Measurements from ENCODE around the gene SELENOO. TPM values are rescaled to one million over a fixed set of nuclear protein-coding genes. Genes with fewer than 3 reads are reported as not detected.
A peak's percentile ranks its signal among the peaks of the same experiment; 100 is the strongest.

SELENOO gene
- total RNA-seq, 4 donors from 2014 or later, result 48.7 to 101 (median 74.0) TPM

DNA sequence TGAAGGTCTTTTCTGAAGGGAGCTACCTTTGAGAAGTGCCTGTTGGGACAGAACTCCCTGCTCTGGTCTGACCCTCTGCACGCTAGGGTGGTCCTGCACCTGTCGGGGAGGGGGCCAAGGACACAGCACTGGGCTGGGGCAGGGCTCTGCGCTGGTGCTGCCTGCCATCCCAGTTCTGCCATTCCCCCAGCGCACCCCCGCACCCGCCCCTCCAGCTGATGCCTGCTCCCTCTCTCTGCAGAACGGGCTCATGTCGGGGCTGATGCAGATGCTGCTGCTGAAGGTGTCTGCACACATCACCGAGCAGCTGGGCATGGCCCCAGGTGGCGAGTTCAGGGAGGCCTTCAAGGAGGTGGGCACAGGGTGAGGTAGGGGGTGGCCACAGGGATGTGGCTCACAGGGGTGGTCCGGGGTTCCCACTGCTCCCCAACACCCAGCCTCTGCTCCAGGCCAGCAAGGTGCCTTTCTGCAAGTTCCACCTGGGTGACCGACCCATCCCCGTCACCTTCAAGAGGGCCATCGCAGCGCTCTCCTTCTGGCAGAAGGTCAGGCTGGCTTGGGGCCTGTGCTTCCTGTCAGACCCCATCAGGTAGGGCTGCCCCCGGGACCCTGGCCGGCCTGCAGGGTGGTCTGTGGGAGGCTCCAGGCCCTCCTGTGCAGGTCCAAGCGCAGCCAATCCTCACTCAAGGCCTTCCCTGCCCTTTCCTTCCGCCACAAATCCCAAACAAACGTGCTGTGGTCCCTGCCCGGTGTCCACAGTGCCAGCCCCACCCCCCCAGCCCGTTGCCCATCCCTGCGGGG is 3.6 kb upstream of the SELENOO start:
- no peak for DNase-seq
- no peak overlapping the region for H3K4me3 ChIP-seq
- TF ChIP-seq POLR2A (IDR thresholded peaks at IDR 0.05), result no peak
- TF ChIP-seq, protein P1, sequence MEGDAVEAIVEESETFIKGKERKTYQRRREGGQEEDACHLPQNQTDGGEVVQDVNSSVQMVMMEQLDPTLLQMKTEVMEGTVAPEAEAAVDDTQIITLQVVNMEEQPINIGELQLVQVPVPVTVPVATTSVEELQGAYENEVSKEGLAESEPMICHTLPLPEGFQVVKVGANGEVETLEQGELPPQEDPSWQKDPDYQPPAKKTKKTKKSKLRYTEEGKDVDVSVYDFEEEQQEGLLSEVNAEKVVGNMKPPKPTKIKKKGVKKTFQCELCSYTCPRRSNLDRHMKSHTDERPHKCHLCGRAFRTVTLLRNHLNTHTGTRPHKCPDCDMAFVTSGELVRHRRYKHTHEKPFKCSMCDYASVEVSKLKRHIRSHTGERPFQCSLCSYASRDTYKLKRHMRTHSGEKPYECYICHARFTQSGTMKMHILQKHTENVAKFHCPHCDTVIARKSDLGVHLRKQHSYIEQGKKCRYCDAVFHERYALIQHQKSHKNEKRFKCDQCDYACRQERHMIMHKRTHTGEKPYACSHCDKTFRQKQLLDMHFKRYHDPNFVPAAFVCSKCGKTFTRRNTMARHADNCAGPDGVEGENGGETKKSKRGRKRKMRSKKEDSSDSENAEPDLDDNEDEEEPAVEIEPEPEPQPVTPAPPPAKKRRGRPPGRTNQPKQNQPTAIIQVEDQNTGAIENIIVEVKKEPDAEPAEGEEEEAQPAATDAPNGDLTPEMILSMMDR (IDR thresholded peaks at IDR 0.05), result no peak

DNA sequence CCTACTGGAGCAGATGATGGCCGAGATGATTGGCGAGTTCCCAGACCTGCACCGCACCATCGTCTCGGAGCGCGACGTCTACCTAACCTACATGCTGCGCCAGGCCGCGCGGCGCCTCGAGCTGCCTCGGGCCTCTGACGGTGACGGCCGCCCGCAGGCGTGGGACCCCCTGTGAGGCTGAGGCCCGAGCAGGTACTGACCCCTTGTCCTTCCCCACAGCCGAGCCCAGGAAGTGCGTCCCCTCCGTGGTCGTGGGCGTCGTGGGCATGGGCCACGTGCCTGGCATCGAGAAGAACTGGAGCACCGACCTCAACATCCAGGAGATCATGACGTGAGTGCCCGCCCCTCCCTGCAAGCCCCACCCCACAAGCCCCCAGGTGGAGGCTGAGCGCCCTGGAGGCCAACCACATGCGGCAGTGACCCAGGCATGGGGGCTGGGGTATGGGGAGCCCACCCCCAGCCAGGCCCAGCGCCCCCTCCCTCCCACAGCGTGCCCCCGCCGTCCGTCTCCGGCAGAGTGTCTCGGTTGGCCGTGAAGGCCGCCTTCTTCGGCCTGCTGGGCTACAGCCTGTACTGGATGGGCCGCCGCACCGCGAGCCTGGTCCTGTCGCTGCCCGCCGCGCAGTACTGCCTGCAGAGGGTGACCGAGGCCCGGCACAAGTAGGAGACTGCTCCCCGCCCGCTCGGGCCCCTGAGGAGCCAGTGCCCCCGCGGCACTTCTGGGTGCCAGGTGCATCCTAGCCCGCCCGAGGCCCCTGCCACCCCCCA is 2.8 kb upstream of the SELENOO start:
- Histone ChIP-seq H3K27me3 (no peaks in the 10 kb centered on the region), H3K9me3 (no peaks in the 10 kb centered on the region), H3K36me3 (peaks cover 0 to 52% (median 0%) of the 10 kb centered on the region in 3 donors), H3K4me3 (no peak overlapping the region), H3K4me1 (peaks cover 0 to 37% (median 12%) of the 10 kb centered on the region in 4 donors), H3K27ac (no peak overlapping the region)
- DNase-seq, result no peak
- TF ChIP-seq POLR2A (IDR thresholded peaks at IDR 0.05), result no peak
- TF ChIP-seq, protein P1 (IDR thresholded peaks at IDR 0.05), result no peak

More for the DNA sequence above, 3.6 kb upstream of the SELENOO start:
- H3K36me3 ChIP-seq, result peaks cover 0 to 52% (median 0%) of the 10 kb centered on the region in 3 donors
- no peaks in the 10 kb centered on the region for H3K27me3 ChIP-seq
- H3K4me1 ChIP-seq, result peaks cover 0 to 38% (median 18%) of the 10 kb centered on the region in 4 donors
- H3K27ac ChIP-seq, result no peak overlapping the region
- H3K9me3 ChIP-seq, result no peaks in the 10 kb centered on the region

DNA sequence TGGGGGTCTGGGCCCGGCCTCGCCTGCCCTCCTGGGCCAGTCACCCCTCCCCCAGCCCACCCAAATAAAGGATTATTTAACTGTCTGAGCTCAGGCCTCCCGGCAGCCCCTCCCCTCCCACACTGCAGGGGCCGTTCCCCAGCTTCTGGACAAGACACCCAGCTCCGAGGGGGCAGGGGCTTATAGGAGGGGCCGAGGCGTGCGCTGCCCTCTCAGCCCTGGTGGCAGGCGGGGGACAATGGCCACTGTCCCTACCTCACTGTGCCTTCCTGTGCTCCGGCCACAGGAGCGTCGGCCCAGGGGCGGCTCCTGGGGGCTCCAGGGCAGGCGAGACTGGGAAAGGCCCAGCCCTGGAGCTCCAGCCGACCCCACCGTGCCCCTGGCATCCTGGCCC is 2.2 kb upstream of the SELENOO start:
- H3K4me1 ChIP-seq, result peaks cover 0 to 31% (median 8%) of the 10 kb centered on the region in 4 donors
- H3K36me3 ChIP-seq, result peaks cover 0 to 48% (median 0%) of the 10 kb centered on the region in 3 donors
- DNase-seq, result no peak
- no peak overlapping the region for H3K4me3 ChIP-seq
- no peak overlapping the region for H3K27ac ChIP-seq
- H3K9me3 ChIP-seq, result no peaks in the 10 kb centered on the region
- TF ChIP-seq, protein P1 (IDR thresholded peaks at IDR 0.05), result no peak
- TF ChIP-seq POLR2A (IDR thresholded peaks at IDR 0.05), result no peak
- no peaks in the 10 kb centered on the region for H3K27me3 ChIP-seq

DNA sequence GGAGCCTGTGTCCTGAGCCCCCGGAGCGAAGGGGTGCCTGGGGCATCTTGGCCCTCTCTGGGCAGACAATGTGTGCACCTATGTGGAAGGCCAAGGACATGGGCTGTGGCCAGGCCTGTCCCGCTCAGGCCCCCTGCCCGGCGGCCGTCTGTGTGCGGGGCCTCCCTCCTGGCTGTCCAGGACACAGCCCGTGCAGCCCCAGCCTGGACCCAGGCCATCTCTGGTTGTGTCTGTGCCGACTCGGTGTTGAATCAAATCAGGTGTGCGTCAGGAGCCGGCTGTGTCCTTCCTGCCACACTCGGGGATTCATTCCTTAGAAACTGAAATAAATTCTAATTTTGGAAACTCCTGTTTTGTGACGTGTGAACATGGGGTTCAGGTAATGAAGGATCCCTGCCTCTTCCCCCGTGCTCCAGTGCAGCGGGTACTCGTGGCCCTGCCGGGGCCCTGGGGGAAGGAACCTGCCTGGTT is 1.5 kb upstream of the SELENOO start:
- no peak for DNase-seq
- H3K9me3 ChIP-seq, result no peaks in the 10 kb centered on the region
- TF ChIP-seq, protein P1 (IDR thresholded peaks at IDR 0.05), result no peak
- no peak for TF ChIP-seq POLR2A (IDR thresholded peaks at IDR 0.05)
- H3K27ac ChIP-seq, result no peak overlapping the region
- H3K4me1 ChIP-seq, result peaks cover 0 to 29% (median 8%) of the 10 kb centered on the region in 4 donors
- H3K36me3 ChIP-seq, result peaks cover 0 to 42% (median 0%) of the 10 kb centered on the region in 3 donors
- H3K27me3 ChIP-seq, result no peaks in the 10 kb centered on the region
- peak overlapping the region in 1 of 4 donors; percentile 95 for H3K4me3 ChIP-seq

DNA sequence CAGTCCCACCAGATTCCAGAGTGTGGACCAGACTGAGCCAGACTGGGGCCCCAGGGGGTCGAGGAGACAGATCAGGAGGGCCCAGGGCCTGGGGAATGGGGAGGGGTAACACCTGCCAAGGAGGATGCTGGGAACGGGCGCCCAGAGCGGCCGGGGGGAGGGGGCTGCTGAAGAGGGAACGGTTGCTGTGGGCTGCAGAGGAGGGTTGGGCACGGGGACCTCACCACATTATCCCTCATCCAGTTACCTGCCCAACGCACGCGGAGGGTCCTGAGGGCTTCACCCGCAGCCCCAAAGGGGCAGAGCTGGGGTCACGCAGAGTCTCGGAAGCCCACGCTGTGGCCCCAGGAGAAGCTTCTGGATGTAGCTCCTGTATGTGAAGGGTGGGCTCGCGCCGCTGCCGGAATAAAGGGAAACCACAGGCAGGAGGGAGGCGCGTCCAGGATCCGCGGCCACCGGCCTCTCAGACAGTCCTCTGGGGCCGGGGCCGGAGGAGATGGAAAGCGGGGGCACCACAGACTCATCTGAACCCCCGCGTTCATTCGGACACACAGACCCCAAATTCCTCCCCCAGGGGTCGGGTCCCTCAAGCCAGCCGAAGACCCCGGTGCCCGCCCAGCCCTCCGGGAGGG is 866 bp upstream of the SELENOO start:
- peaks cover 0 to 35% (median 0%) of the 10 kb centered on the region in 3 donors for H3K36me3 ChIP-seq
- peak overlapping the region; percentile 90 to 96 (median 95) for H3K4me3 ChIP-seq
- peaks cover 0 to 24% (median 8%) of the 10 kb centered on the region in 4 donors for H3K4me1 ChIP-seq
- no peak for DNase-seq
- TF ChIP-seq, protein P1 (IDR thresholded peaks at IDR 0.05), result no peak
- TF ChIP-seq POLR2A (IDR thresholded peaks at IDR 0.05), result no peak
- no peaks in the 10 kb centered on the region for H3K27me3 ChIP-seq
- H3K9me3 ChIP-seq, result no peaks in the 10 kb centered on the region
- H3K27ac ChIP-seq, result peak overlapping the region; percentile 77 to 95 (median 89)

Measured in Peyer's patch (tissue), 4 donors.